ENCODE measurements around the gene HAPSTR1.
"Not testable (repeated sequence)": the region's sequence is repeated elsewhere in the genome, so short reads cannot be mapped to it uniquely, and the experiment has no call there.

Gene HAPSTR1

GRCh38 chr16:9090960-9091866 lies at the start of gene HAPSTR1:
HAPSTR1 (plus strand) TSS chr16:9091644; CDS start chr16:9092045, 401 bp downstream.
- peak; percentile 100 for DNase-seq (ENCODE audit: low spot score)

GRCh38 chr16:9042533-9042932 lies 48.9 kb upstream of the HAPSTR1 start:
- DNase-seq (ENCODE audit: low spot score), result no peak

GRCh38 chr16:9042964-9043680 lies 48.3 kb upstream of the HAPSTR1 start:
- no peak for DNase-seq (ENCODE audit: low spot score)

- DNase-seq (ENCODE audit: low spot score), result not testable (repeated sequence)
Measured at GRCh38 chr16:9045562-9045961, 45.9 kb upstream of the HAPSTR1 start.

- DNase-seq (ENCODE audit: low spot score), result no peak
Measured at GRCh38 chr16:9046667-9047055, 44.8 kb upstream of the HAPSTR1 start.

GRCh38 chr16:9047689-9048301 lies 43.6 kb upstream of the HAPSTR1 start:
- DNase-seq (ENCODE audit: low spot score), result peak; percentile 28

- no peak for DNase-seq (ENCODE audit: low spot score)
Measured at GRCh38 chr16:9048302-9048700, 43.1 kb upstream of the HAPSTR1 start.

- no peak for DNase-seq (ENCODE audit: low spot score)
Measured at GRCh38 chr16:9049241-9049640, 42.2 kb upstream of the HAPSTR1 start.

GRCh38 chr16:9050102-9050830 lies 41.2 kb upstream of the HAPSTR1 start:
- no peak for DNase-seq (ENCODE audit: low spot score)

GRCh38 chr16:9053006-9053601 lies 38.3 kb upstream of the HAPSTR1 start:
- no peak for DNase-seq (ENCODE audit: low spot score)

- no peak for DNase-seq (ENCODE audit: low spot score)
Measured at GRCh38 chr16:9054460-9054859, 37.0 kb upstream of the HAPSTR1 start.

- DNase-seq (ENCODE audit: low spot score), result no peak
Measured at GRCh38 chr16:9055115-9055514, 36.3 kb upstream of the HAPSTR1 start.

- DNase-seq (ENCODE audit: low spot score), result no peak
Measured at GRCh38 chr16:9055661-9056060, 35.8 kb upstream of the HAPSTR1 start.

- no peak for DNase-seq (ENCODE audit: low spot score)
Measured at GRCh38 chr16:9056061-9056460, 35.4 kb upstream of the HAPSTR1 start.

GRCh38 chr16:9058211-9058610 lies 33.2 kb upstream of the HAPSTR1 start:
- DNase-seq (ENCODE audit: low spot score), result no peak

- no peak for DNase-seq (ENCODE audit: low spot score)
Measured at GRCh38 chr16:9060225-9060624, 31.2 kb upstream of the HAPSTR1 start.

- DNase-seq (ENCODE audit: low spot score), result no peak
Measured at GRCh38 chr16:9061358-9061813, 30.1 kb upstream of the HAPSTR1 start.

GRCh38 chr16:9062301-9062700 lies 29.1 kb upstream of the HAPSTR1 start:
- DNase-seq (ENCODE audit: low spot score), result no peak

- DNase-seq (ENCODE audit: low spot score), result no peak
Measured at GRCh38 chr16:9065077-9065476, 26.4 kb upstream of the HAPSTR1 start.

GRCh38 chr16:9068886-9069285 lies 22.6 kb upstream of the HAPSTR1 start:
- DNase-seq (ENCODE audit: low spot score), result no peak

- no peak for DNase-seq (ENCODE audit: low spot score)
Measured at GRCh38 chr16:9070254-9070653, 21.2 kb upstream of the HAPSTR1 start.

- DNase-seq (ENCODE audit: low spot score), result no peak
Measured at GRCh38 chr16:9071377-9071776, 20.1 kb upstream of the HAPSTR1 start.
